GM18868 (cell line): ENCODE results near the gene KCNJ9.
"Not testable (repeated sequence)": the region's sequence is repeated elsewhere in the genome, so short reads cannot be mapped to it uniquely, and the experiment has no call there.

ENCODE experiments used
- ATAC-seq: cut with Tn5 transposase; IDR thresholded peaks from one replicate; pipeline ENCODE4 v1.9.1; 2021; ENCODE audit warnings: mild to moderate bottlenecking, moderate library complexity; ENCODE audit not compliant: unreplicated experiment

KCNJ9 gene

GRCh38 chr1:160124705-160125478 lies 43.6 kb downstream of the KCNJ9 start:
- no peak for ATAC-seq

- ATAC-seq, result no peak
Observed at GRCh38 chr1:160125746-160126145, 44.4 kb downstream of the KCNJ9 start.

- not testable (repeated sequence) for ATAC-seq
Observed at GRCh38 chr1:160126342-160126741, 45.0 kb downstream of the KCNJ9 start.

- no peak for ATAC-seq
Observed at GRCh38 chr1:160127381-160127780, 46.0 kb downstream of the KCNJ9 start.

GRCh38 chr1:160127865-160128523 lies 46.7 kb downstream of the KCNJ9 start:
- no peak for ATAC-seq

- ATAC-seq, result no peak
Observed at GRCh38 chr1:160128636-160129035, 47.3 kb downstream of the KCNJ9 start.

GRCh38 chr1:160129046-160129445 lies 47.7 kb downstream of the KCNJ9 start:
- ATAC-seq, result no peak

- no peak for ATAC-seq
Observed at GRCh38 chr1:160129558-160129957, 48.2 kb downstream of the KCNJ9 start.

- no peak for ATAC-seq
Observed at GRCh38 chr1:160129966-160130365, 48.6 kb downstream of the KCNJ9 start.

GRCh38 chr1:160130486-160130885 lies 49.1 kb downstream of the KCNJ9 start:
- ATAC-seq, result no peak

GRCh38 chr1:160130939-160131338 lies 49.6 kb downstream of the KCNJ9 start:
- no peak for ATAC-seq

- ATAC-seq, result no peak
Observed at GRCh38 chr1:160131803-160132565, 50.6 kb downstream of the KCNJ9 start.

GRCh38 chr1:160133990-160134770 lies 52.8 kb downstream of the KCNJ9 start:
- no peak for ATAC-seq

- no peak for ATAC-seq
Observed at GRCh38 chr1:160134791-160135572, 53.6 kb downstream of the KCNJ9 start.

GRCh38 chr1:160136121-160136925 lies 55.0 kb downstream of the KCNJ9 start:
- ATAC-seq, result no peak

- no peak for ATAC-seq
Observed at GRCh38 chr1:160136926-160137200, 55.5 kb downstream of the KCNJ9 start.

GRCh38 chr1:160137216-160137862 lies 56.0 kb downstream of the KCNJ9 start:
- no peak for ATAC-seq

- ATAC-seq, result no peak
Observed at GRCh38 chr1:160139840-160140239, 58.5 kb downstream of the KCNJ9 start.
